Measurements from ENCODE around the gene FUNDC2.
A peak's percentile ranks its signal among the peaks of the same experiment; 100 is the strongest.

Gene FUNDC2

DNA sequence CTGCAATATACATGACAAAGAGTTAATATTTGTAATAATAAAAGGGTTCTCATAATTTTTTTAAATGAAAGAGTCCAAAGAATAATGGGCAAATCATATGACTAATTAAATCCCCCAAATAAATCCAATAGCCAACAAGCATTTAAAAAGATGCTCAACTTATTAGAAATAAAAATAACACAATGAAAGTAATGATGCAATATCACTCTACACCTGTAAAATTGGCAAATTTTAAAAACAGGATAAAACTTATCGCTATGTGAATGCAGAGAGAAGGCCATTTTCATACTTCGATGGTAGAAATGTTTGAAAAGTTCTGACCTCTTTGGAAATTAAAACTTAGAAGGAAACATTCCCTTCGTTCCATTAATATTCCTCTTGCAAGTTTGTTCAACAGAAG, 6.1 kb upstream of the FUNDC2 start:
- H3K27me3 ChIP-seq (ENCODE audit: insufficient read depth, low read depth, severe bottlenecking), result no peaks in the 10 kb centered on the region
- DNase-seq, result no peak
- TF ChIP-seq CTCF (IDR thresholded peaks at IDR 0.05; ENCODE audit: low read depth, low read length), result no peak

DNA sequence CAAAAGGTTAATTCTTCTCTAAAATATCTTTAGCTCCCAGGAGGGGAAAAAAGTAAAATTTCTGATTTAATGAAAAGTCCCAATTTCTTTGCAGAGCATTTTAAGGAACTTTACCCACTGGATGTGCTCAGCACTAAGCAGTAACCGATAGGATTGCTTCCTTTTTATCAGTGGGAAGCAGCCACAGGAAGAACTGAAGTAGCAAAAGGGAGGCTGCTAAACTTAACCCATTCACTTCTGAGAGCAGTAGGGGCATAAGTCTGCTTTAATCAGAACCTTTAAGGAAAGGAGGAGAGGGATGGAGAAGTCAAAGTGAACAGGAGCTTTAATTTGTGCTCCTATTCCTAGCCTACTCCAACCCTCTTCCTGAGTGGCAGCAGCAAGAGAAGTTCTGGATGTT, 4.1 kb upstream of the FUNDC2 start, which contains the start of gene F8:
TSS of gene F8 (minus strand) at position 139 of the 400 bp plus-strand sequence. CDS start 171 bp downstream, outside the sequence.
- Histone ChIP-seq H3K36me3 (no peaks in the 10 kb centered on the region), H3K9me3 (ENCODE audit: severe bottlenecking) (no peaks in the 10 kb centered on the region), H3K4me3 (ENCODE audit: low read depth, low read length) (no peak within 1 kb of the TSS), H3K27ac (no peak within 1 kb of the TSS), H3K27me3 (ENCODE audit: insufficient read depth, low read depth, severe bottlenecking) (no peaks in the 10 kb centered on the region)
- no peak for TF ChIP-seq CTCF (IDR thresholded peaks at IDR 0.05; ENCODE audit: low read depth, low read length)
- no peak for DNase-seq

More for the DNA sequence above, 6.1 kb upstream of the FUNDC2 start:
- Histone ChIP-seq H3K4me3 (ENCODE audit: low read depth, low read length) (no peak overlapping the region), H3K9me3 (ENCODE audit: severe bottlenecking) (no peaks in the 10 kb centered on the region), H3K36me3 (no peaks in the 10 kb centered on the region), H3K27ac (no peak overlapping the region)

GRCh38 chrX:155023907-155024833, 2.5 kb upstream of the FUNDC2 start:
- Histone ChIP-seq H3K36me3 (no peaks in the 10 kb centered on the region), H3K9me3 (ENCODE audit: severe bottlenecking) (no peaks in the 10 kb centered on the region), H3K4me3 (ENCODE audit: low read depth, low read length) (no peak overlapping the region), H3K27ac (no peak overlapping the region), H3K27me3 (ENCODE audit: insufficient read depth, low read depth, severe bottlenecking) (no peaks in the 10 kb centered on the region)
- no peak for DNase-seq
- TF ChIP-seq CTCF (IDR thresholded peaks at IDR 0.05; ENCODE audit: low read depth, low read length), result no peak

- H3K27ac ChIP-seq, result peak overlapping the region; percentile 97
- H3K27me3 ChIP-seq (ENCODE audit: insufficient read depth, low read depth, severe bottlenecking), result no peaks in the 10 kb centered on the region
- H3K36me3 ChIP-seq, result no peaks in the 10 kb centered on the region
- no peak for TF ChIP-seq CTCF (IDR thresholded peaks at IDR 0.05; ENCODE audit: low read depth, low read length)
- no peak for DNase-seq
- H3K9me3 ChIP-seq (ENCODE audit: severe bottlenecking), result no peaks in the 10 kb centered on the region
- peak overlapping the region; percentile 98 for H3K4me3 ChIP-seq (ENCODE audit: low read depth, low read length)
These were observed 271 bp upstream of the FUNDC2 start for GRCh38 chrX:155026420-155026726.

DNA sequence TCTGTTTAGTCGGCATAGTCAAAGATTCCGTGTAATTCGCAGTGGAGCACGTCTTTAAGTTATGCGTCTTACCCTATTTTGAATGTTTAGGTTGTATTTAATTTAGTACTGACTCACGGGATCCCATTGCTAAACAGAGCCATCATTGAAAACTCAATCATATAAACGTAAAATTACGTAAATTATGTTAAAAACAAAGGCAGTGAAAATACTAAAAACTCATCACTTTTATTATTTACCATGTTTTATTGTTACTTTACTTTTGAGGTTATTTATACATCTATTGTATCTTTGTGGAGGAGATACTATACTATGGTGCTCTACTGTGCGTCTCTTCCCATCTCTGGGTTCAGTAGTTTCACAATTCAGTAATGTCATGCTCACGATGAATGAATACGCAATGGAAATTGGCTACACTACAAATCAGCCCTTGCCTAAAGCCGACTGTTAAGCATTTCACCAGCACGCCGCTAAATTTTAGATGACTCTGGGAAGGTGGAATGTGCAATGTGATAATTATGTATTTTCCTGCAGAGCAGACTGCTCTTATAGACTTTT, 944 bp downstream of the FUNDC2 start:
- no peaks in the 10 kb centered on the region for H3K27me3 ChIP-seq (ENCODE audit: insufficient read depth, low read depth, severe bottlenecking)
- H3K4me3 ChIP-seq (ENCODE audit: low read depth, low read length), result peak overlapping the region; percentile 98
- no peak for DNase-seq
- no peaks in the 10 kb centered on the region for H3K36me3 ChIP-seq
- peak overlapping the region; percentile 97 for H3K27ac ChIP-seq
- TF ChIP-seq CTCF (IDR thresholded peaks at IDR 0.05; ENCODE audit: low read depth, low read length), result no peak
- no peaks in the 10 kb centered on the region for H3K9me3 ChIP-seq (ENCODE audit: severe bottlenecking)

All from WERI-Rb-1 (cell line).